ENCODE measurements around the gene D2HGDH.
"Not testable (repeated sequence)": the region's sequence is repeated elsewhere in the genome, so short reads cannot be mapped to it uniquely, and the experiment has no call there.

Gene D2HGDH

DNA sequence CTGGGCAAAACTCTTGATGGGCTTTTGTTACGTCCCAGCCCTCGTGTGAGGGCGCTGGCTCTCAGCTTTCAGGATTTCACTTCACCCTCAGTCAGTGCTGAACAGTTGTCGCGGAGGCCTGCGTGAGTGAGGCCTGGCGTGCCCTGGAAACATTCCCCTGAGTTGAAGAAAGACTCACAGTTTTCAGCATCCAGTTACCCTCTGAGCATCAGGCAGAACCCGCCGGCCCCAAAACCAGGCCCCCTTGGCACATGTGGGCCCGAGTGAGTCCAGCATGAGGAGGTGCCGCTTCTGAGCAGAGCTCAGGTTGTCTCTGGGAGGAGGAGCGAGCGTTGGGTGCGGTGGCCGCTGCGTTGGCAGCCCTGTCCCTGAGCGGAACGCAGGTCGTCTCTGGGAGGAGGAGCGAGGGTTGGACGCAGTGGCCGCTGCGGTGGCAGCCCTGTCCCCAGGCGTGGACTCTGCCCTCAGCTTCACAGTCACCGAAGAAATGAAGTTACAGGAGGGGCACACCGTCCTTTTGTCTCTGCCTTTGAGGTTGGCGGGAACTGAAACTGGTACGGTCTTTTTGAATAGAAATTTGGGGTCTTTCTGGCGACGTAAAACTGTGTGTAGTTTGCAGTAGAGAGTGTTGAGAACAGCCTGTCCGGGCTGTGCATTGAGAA lies 74.4 kb downstream of the D2HGDH start, which contains the start of gene NEU4:
TSS of gene NEU4 (plus strand) at position 473 of the 662 bp plus-strand sequence. CDS start 5,292 bp downstream, outside the sequence.
- DNase-seq: no peak

DNA sequence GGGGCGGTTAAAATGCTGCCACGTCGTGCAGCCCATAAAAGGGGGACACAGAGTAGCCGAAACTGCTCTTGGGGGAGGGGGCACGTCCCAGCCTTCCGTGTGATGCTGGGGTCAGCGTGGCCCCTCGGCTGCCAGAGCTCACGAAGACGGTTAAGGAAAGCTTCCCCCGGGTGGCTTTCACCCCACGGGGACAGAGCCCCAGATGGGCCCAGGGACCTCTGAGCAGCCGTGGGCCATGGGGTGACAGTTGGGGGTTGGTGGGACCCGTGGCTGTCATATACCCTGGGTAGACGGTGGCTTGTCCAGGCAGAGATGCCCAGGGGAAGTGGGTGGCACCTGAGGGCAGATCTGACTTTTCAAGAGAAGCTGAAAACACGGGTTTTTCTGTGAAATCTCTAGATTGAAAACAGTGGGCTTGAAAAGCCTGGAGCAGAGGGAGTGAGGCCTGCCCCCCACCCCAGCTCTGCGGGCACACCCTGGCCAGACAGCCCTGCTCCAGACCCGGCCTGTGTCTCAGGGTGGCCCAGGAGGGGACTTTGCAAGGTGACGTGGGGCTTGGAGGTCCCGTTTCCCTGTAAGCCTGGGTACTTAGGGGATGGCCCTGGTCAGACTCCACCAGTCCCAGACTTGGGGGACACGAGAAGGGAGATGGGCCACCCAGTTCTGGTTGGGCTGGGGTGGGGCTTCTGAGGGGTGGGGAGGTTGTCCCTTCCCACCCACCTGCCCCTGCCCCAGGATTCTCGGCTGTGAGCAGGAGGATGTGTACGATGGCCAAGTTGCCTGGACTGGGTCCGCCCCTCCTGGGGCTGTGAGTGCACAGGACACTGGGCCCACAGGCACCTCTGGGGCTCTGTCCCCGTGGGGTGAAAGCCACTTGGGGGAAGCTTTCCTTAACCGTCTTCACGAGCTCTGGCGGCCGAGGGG lies 75.2 kb downstream of the D2HGDH start:
- DNase-seq: no peak

DNA sequence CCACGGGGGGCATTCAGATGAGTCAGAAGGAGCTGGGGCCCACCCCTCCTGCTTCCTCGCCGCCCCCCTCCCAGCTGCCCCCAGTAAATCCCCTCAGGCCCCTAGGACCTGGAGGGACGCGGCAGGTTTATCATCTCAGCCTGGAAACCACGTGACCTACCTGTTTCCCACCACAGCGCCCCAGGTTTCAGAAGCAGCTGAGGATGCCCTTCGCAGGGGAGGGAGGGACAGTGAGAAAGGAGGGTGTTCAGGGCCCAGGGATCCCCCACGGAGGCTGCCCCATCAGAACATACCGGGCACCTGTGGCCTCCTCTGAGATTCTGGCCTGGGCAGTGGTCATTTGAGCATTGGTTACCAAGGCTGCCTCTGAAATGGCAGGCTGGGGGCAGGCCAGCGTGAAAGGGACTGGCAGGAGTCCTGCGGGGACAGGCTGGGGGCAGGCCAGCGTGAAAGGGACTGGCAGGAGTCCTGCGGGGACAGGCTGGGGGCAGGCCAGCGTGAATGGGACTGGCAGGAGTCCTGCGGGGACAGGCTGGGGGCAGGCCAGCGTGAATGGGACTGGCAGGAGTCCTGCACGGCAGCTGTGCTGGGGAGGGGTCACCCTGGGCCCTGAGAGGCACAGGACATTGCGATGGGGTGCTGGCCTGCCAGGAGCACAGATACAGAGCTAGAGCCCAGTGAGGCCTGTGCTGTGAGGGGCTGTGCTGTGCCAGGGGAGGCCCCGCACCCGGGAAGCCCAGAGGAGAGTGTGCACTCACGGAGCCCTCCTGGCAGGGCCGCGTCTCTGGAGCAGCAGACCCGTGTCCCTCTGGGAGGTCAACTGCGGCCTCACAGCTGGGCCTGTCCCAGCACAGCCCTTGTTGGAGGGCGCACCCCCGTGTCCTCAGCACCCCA lies 76.1 kb downstream of the D2HGDH start:
- no peak for DNase-seq

DNA sequence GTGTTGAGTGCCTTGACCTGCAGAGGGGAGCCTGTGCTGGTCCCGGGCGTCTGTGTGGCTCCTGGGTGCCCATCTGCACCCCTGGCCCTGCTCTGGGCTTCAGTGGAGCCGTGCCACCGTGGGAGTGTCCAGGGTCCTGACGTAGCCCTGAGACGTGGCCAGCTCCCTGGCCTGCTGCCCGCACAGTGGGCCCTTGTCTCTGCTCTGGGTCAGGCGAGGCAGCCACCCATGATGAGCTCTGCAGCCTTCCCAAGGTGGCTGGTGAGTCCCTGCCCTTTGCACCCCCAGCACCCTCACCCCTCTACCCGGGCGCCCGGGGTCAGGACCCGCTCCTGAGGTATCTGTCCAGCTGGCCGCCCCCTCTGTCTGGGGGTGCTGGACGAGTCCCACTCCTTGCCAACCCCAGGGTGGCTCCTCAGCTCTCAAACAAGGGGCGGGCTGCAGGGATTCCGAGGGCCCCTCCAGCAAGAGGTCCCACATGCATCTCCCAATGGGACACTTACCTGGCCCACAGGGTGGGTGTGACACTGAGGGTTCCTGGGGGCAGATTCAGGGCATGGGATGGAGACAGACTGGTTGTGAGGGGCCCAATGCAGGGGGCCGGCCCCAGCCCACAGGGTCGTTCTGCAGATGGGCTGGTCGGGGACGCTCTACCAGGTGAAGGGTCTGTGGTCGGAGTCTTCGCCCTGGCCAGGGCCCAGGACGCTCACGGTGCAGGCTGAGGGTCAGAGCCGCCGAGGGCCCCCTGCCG lies 76.9 kb downstream of the D2HGDH start:
- DNase-seq: no peak

DNA sequence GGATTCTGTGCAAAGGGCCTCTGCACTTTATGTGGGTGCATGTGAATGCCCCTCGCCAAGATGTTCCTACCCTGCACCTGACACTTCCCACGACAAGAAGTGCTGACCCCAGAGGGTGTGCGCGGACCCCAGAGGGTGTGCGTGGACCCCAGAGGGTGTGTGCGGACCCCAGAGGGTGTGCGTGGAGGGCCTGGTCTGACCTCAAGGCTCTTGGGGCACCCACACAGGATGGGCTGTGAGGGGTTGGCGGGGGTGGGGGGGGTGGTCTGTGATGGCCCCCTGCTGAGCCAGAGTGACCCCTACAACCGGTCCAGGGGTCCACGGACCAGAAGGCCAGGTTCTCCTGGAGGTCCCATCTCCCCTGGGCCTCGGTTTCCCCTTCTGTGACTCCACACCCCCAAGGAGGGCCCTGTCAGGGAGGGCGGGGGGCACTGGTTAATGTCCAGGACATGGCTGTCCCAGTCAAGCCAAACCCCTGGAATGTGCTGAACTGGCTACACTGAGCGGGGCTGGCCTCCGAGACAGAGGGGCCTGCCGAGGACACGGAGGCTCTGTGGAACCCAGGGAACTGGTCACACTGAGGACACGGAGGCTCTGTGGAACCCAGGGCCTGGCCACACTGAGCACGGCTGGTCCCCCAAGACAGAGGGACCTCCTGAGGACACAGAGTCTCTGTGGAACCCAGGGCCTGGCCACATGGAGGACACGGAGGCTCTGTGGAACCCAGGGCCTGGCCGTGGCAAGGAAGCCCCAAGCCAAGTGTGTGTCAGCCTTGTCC lies 77.7 kb downstream of the D2HGDH start:
- no peak for DNase-seq

DNA sequence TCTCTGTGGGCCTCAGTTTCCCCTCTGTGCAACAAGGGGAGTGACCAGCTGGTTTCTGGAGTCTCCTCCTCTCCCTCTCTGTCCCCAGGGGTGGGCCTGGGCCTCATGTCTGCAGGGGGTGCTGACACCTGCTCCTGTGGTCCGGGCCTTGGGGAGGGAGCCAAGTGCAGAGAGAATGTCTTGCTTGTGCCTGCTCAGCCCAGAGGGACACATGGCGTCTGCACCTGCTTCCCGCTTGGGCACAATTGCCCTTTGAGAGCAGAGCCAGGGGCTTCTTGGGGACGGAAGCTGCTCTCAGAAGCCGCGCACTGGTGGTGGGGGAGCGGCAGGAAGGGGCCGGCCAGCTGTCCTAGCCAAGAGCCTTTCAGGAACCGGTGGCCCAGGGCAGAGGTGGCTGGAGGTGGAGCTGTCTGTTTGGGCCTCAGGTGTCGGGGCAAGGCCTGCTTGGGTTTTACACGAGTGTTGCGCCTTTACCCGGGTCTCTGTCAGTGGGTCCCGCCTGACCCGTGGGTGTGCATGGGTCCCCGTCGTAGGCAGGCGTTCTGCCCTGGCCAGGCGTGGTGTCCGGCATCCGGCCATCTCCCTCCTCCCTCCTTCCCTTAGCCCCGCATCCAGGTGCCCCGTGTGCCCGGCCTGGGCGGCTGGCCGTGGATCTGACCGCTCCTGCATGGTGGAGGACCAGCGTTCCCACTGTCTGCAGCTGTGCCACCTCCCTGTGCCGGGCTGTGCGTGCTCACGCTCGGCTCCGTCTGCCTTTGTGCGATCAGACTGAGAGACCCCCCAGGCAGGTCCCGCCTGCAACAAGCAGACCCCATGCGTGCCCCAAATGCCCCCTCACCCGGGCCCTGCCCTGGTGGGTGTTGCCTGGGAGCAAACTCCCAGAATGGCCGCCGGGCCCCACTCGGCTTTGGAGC lies 78.6 kb downstream of the D2HGDH start:
- DNase-seq: no peak

DNA sequence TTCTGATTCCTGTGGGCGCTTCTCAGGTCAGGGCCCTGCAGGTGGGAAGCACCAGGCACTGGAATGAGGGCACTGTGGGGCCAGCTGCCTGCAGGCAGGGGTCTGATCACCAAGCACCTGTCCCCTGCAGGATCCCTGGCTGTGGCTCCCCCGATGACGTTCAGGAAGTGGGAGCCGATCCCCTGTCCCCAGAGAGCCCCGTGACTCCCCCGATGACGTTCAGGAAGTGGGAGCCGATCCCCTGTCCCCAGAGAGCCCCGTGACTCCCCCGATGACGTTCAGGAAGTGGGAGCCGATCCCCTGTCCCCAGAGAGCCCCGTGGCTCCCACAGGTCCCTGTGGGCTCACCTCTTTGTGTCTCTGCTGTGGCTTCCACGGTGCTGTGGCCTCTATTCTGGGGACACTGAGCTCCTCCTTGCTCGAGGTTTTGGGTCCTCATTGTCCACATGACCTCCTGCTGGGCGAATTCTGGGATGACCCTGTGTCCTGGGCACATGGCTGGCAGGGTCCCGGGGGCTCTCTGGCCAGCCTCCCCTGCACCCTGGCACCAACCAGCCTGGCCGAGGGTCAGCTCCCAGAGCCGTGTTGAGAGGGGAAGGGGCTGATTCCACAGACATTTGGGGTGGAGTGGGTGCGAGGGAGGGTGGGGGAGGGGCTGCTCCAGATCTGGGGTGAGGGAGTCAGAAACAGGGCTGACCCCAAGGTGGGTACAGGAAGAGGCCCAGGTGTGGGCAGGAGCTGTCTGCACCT lies 79.4 kb downstream of the D2HGDH start:
- DNase-seq: no peak

DNA sequence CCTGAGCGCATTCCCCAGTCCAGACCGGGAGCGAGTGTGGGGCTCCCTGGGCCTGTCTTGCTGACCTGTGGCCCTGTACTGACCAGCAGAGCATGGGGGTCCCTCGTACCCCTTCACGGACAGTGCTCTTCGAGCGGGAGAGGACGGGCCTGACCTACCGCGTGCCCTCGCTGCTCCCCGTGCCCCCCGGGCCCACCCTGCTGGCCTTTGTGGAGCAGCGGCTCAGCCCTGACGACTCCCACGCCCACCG lies 79.9 kb downstream of the D2HGDH start:
- no peak for DNase-seq

DNA sequence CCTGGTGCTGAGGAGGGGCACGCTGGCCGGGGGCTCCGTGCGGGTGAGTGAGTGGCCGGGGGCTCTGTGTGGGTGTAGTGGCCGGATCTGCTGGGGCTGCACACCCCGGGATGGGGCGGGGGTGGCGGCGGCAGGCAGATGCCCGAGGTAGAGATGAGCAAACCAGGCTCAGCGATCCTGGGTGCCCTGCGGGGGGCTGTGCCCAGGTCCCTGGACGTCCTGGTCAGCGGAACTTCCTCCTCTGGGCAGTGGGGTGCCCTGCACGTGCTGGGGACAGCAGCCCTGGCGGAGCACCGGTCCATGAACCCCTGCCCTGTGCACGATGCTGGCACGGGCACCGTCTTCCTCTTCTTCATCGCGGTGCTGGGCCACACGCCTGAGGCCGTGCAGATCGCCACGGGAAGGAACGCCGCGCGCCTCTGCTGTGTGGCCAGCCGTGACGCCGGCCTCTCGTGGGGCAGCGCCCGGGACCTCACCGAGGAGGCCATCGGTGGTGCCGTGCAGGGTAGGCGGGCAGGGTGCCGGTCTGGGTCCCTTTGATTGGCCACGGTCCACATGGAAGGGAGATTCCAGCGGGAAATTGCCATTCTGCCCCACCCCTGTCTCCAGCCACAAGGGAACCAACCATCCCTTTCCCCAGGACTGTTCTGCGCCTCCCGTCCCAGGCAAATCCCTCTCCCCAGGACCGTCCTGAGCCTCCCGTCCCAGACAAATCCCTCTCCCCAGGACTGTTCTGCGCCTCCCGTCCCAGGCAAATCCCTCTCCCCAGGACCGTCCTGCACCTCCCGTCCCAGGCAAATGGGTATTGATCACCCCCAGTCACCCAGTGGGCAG lies 80.4 kb downstream of the D2HGDH start:
- no peak for DNase-seq

DNA sequence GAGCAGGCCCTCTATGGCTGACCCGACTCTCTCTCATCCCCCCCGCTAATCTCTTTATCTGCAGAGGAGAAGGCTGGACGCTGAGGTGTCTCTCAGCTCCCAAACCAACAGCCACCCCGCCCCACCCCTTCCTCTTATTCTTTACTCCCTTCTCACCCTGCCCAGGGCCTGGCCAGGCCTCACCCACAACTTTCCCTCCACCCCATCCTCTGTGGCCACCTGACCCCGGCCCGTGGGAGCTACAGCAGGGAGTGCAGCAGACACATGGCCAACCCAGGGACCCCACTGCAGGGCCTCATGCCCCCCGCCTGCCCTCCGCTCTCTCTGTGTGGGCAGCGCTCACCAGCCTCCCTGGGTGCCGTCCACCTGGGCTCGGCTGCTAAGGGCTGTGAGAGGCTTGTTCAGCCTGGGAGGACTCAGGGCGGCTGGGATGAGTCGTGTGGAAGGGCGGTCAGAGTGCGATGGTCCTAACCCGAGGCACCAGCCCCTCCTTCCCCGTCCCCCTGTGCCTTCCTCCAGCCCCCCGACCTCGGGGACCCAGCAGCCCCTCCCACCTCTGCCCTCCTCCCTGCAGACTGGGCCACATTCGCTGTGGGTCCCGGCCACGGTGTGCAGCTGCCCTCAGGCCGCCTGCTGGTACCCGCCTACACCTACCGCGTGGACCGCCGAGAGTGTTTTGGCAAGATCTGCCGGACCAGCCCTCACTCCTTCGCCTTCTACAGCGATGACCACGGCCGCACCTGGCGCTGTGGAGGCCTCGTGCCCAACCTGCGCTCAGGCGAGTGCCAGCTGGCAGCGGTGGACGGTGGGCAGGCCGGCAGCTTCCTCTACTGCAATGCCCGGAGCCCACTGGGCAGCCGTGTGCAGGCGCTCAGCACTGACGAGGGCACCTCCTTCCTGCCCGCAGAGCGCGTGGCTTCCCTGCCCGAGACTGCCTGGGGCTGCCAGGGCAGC lies 81.3 kb downstream of the D2HGDH start:
- no peak for DNase-seq

DNA sequence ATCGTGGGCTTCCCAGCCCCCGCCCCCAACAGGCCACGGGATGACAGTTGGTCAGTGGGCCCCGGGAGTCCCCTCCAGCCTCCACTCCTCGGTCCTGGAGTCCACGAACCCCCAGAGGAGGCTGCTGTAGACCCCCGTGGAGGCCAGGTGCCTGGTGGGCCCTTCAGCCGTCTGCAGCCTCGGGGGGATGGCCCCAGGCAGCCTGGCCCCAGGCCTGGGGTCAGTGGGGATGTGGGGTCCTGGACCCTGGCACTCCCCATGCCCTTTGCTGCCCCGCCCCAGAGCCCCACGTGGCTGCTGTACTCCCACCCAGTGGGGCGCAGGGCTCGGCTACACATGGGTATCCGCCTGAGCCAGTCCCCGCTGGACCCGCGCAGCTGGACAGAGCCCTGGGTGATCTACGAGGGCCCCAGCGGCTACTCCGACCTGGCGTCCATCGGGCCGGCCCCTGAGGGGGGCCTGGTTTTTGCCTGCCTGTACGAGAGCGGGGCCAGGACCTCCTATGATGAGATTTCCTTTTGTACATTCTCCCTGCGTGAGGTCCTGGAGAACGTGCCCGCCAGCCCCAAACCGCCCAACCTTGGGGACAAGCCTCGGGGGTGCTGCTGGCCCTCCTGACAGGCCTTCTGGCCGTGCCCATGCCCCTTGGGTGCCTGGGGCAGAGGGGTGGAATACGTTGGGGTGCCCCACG lies 82.1 kb downstream of the D2HGDH start:
- no peak for DNase-seq

DNA sequence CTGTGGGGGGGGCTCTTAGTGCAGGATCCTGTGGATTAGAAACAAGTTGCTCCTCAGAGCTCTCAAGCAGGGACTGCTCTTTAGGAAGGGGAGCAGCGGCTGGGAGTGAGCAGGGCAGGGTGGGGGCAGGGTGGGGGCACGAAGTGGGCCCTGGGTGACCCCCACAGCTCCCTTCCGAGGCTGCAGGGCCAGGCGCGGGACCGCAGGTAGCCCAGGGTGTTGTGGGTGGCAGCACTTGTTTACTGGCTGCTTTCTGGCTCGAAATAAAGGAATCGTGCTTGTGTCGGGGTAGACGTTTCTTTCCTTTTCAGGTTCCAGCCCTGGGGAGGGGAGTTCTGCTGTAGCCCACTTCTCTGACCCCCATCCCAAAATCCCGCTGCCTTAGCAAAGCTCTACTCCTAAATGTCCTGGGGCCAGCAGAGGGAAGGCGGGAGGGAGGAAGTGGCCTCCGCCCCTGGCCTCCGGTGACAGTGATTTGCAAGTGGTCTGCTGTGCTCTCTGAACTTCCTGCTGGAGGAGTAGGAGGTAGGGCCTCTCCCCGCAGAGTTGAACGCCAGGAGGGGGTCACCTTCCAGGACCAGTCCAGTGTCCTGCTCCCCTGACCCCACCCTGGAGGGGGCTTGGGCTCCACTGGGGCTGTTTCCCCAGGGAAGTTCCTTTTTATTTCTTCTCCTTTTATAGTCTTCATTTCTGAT lies 82.8 kb downstream of the D2HGDH start:
- DNase-seq: no peak

DNA sequence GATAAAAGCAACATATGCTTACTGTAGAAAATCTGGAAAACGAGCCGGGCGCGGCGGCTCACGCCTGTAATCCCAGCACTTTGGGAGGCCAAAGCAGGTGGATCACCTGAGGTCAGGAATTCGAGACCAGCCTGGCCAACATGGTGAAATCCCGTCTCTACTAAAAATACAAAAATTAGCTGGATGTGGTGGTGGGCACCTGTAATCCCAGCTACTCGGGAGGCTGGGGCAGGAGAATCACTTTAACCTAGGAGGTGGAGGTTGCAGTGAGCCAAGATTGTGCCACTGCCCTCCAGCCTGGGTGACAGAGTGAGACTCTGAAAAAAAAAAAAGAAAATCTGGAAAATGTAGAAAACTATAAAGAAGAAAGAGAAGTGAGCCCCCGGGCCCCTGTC lies 83.4 kb downstream of the D2HGDH start:
- DNase-seq: not testable (repeated sequence)

All from right kidney (tissue), 1 donor.